GM12875 (cell line): ENCODE data around the gene NOL8.

ENCODE experiments used
- H3K4me3 ChIP-seq: one replicate; pipeline ENCODE4 v1.5.1; 2011; ENCODE audit warnings: low read depth, low read length, control low read depth
- TF ChIP-seq, protein P1 (sequence below): IDR thresholded peaks from 2 replicates; pipeline ENCODE4 v1.5.1; 2011; ENCODE audit warnings: low read depth, mild to moderate bottlenecking, control low read depth, inconsistent platforms, low read length, moderate library complexity, borderline replicate concordance; ENCODE audit not compliant: insufficient read depth

Gene NOL8

GRCh38 chr9:92270511-92270910 is 54.6 kb downstream of the NOL8 start:
- TF ChIP-seq, protein P1, sequence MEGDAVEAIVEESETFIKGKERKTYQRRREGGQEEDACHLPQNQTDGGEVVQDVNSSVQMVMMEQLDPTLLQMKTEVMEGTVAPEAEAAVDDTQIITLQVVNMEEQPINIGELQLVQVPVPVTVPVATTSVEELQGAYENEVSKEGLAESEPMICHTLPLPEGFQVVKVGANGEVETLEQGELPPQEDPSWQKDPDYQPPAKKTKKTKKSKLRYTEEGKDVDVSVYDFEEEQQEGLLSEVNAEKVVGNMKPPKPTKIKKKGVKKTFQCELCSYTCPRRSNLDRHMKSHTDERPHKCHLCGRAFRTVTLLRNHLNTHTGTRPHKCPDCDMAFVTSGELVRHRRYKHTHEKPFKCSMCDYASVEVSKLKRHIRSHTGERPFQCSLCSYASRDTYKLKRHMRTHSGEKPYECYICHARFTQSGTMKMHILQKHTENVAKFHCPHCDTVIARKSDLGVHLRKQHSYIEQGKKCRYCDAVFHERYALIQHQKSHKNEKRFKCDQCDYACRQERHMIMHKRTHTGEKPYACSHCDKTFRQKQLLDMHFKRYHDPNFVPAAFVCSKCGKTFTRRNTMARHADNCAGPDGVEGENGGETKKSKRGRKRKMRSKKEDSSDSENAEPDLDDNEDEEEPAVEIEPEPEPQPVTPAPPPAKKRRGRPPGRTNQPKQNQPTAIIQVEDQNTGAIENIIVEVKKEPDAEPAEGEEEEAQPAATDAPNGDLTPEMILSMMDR = no peak
- no peak overlapping the region for H3K4me3 ChIP-seq

DNA sequence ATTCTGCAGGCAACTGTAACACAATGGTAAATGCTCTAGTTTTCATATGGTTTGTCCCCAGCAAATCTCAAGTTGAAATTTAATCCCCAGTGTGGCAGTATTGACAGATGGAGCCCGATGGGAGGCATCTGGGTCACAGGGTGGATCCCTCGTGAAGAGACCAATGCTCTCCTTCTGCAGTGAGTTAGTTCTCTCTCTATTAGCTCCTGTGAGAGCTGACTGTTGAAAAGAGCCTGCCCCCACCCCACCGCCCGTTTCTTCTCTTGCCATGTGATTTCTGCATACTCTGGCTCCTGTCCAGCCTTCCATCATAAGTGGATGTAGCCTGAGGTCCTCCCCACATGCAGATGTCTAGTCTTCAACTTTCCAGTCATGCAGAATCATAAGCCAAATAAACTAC is 58.7 kb downstream of the NOL8 start:
- H3K4me3 ChIP-seq = no peak overlapping the region
- TF ChIP-seq, protein P1 = no peak

DNA sequence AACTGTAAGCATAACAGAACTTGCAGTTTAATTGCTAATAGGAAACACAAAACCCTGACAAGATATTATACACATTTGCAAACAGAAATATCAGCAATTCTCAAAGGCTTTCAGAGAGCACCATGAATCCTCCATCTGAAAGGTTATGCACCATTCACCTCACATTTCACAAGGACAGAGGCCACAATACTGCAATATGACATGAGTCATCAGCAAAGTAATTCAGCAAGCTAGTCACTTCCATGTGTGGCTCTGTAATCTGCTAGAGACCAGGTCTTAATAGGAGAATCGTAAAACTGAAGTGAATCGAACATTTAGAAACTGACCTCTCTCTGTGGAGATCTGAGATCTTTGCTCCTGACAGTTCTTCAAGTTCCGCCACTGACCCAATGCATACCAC is 60.0 kb downstream of the NOL8 start:
- H3K4me3 ChIP-seq = no peak overlapping the region
- TF ChIP-seq, protein P1 = no peak

DNA sequence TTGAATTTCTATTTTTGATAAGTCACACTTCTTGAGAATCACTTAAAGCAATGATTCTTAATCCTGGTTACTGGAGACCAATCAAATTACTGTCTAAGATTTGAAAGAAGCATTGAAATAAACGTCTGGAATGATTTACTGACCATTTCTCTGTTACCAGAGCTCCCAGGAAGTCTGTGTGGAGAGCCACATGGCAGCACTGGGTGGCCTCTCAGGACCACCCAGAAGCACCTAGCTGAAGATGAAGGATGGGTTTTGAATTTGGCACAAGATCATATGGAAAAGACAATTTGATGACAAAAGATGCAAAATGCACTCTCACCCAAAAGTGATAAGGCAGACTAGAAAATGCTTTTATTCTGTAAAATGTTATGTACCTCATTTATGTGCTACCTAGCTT is 62.0 kb downstream of the NOL8 start:
- H3K4me3 ChIP-seq = no peak overlapping the region
- TF ChIP-seq, protein P1 = no peak

GRCh38 chr9:92257327-92257726 is 67.8 kb downstream of the NOL8 start:
- TF ChIP-seq, protein P1 = no peak
- no peak overlapping the region for H3K4me3 ChIP-seq

- H3K4me3 ChIP-seq = no peak overlapping the region
- TF ChIP-seq, protein P1 = no peak
These were observed 70.5 kb downstream of the NOL8 start for GRCh38 chr9:92254381-92255337.

DNA sequence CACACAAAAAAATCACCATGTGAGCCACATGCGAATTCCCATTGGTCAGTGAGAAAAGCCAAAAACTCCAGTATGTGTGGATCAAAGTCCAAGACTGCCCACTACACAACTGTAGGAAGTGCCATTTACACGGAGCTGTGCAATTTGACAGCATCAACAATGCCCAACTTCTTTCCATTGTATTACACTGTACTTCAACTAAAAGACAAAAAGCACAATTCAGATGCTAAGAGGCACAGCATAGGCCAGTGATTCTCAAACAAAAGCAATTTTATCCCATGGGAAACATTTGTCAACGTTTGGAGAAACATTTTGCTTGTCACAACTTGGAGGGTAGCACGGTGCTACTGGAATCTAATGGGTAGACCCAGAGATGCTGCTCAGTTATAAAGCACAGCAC is 71.5 kb downstream of the NOL8 start:
- H3K4me3 ChIP-seq = no peak overlapping the region
- TF ChIP-seq, protein P1 = no peak
